DOHH2 (cell line): Measurements from ENCODE around the gene CACNA1A.

Experiments used
- CTCF ChIP-seq: fragments of 200-600 bp; sonication (generic); IDR thresholded peaks from one replicate; pipeline ENCODE4 v1.5.1; 2014; ENCODE audit warnings: antibody characterized with exemption, mild to moderate bottlenecking, low read depth, low read length; ENCODE audit not compliant: poor library complexity, severe bottlenecking
- EZH2phosphoT487 ChIP-seq: fragments of 200-600 bp; sonication (generic); IDR thresholded peaks from 2 replicates; pipeline ENCODE4 v1.6.1; 2017; ENCODE audit warnings: borderline replicate concordance, mild to moderate bottlenecking, antibody characterized with exemption, low read length, moderate library complexity, mixed read lengths

GRCh38 chr19:13255719-13256059 is 250.6 kb downstream of the CACNA1A start:
- no peak for TF ChIP-seq CTCF
- no peak for TF ChIP-seq EZH2phosphoT487
